ENCODE data around the gene STAT1. TPM values are rescaled to one million over a fixed set of nuclear protein-coding genes. Genes with fewer than 3 reads are reported as not detected.

The STAT1 gene
- total RNA-seq, 2 experiments from 2014 or later, result 293 to 311 TPM

DNA sequence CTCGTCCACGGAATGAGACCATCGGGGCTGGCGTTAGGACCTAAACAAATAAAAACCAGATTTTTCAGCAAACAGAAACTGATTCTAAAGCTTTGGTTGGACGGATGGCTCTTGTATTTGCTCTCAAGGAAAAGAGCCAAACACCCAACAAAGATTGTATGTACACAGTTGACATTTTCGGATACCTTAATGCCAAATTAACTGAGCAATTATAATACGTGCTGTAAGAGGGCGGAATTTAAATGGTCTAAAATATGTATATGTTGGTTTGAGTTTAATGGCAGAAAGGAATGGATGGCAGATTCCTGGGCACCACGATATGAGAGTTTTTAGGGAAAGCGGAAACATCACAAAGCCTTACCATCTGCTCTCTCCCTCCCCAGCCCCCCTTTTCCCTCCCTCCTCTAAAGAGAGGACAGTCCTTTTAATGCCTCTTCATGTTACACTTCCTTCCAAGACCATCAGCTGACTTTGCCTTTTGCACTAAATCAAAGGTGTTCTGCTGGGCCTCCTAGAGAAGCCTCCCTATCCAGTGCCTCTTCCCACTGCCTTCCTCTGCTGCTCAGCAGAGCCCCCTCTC, 33.3 kb downstream of the STAT1 start:
- no peaks in the 10 kb centered on the region for H3K9me3 Mint-ChIP-seq
- peaks cover 93% of the 10 kb centered on the region for H3K36me3 Mint-ChIP-seq (ENCODE audit: low read depth)
- TF ChIP-seq, protein P1, sequence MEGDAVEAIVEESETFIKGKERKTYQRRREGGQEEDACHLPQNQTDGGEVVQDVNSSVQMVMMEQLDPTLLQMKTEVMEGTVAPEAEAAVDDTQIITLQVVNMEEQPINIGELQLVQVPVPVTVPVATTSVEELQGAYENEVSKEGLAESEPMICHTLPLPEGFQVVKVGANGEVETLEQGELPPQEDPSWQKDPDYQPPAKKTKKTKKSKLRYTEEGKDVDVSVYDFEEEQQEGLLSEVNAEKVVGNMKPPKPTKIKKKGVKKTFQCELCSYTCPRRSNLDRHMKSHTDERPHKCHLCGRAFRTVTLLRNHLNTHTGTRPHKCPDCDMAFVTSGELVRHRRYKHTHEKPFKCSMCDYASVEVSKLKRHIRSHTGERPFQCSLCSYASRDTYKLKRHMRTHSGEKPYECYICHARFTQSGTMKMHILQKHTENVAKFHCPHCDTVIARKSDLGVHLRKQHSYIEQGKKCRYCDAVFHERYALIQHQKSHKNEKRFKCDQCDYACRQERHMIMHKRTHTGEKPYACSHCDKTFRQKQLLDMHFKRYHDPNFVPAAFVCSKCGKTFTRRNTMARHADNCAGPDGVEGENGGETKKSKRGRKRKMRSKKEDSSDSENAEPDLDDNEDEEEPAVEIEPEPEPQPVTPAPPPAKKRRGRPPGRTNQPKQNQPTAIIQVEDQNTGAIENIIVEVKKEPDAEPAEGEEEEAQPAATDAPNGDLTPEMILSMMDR (IDR thresholded peaks at IDR 0.05), result no peak
- H3K4me1 Mint-ChIP-seq (ENCODE audit: low read depth), result peaks cover 70% of the 10 kb centered on the region
- H3K4me3 Mint-ChIP-seq, result no peak overlapping the region
- POLR2A ChIA-PET, result interaction anchor here (0.6 to 13.0 kb wide), 7 partner anchors 8 to 40 kb away, joined by 3 to 121 read pairs (median 3); partner anchors contain the start of gene STAT1
- H3K27ac Mint-ChIP-seq, result peak overlapping the region; percentile 87
- intact Hi-C loops (cut with micrococcal nuclease), result no loop called here
- ATAC-seq (no peak), DNase-seq (no peak)
- CTCF ChIA-PET, result no interaction called here
- no peaks in the 10 kb centered on the region for H3K27me3 Mint-ChIP-seq

DNA sequence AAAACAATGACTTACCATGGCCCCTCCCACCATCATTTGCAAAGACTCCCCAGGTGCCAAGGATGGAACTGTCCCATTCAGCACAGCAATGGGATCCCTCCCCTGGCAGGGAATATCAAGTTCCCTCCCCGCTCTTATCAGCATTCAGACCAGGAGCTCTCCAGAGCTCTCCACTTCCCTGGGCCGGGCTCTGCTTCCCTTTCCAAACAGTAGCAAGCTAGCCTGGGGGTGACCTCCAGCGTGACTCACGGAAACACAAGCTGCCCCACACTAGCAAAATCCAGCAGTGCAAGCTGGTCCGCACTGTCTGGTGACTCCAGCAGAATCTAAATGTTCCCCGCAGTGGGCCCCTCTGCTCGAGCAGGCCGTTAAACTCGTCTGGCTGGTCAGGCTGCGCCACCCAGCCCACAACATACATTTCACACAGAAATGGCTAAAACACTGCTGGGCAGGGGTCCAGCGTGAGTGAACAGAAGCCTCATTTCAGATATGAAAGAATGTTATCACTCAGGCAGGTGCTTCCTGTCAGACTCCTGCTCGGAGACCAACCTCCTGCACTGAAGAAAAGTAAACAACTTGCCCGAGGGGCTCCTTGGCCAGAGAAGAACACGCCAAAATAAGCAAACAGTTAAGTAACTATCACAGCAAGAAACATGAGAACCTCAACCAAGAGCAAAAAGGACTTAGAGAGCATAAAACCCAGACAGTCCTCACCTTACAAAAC, 33.9 kb downstream of the STAT1 start:
- peaks cover 65% of the 10 kb centered on the region for H3K4me1 Mint-ChIP-seq (ENCODE audit: low read depth)
- no peaks in the 10 kb centered on the region for H3K27me3 Mint-ChIP-seq
- no peak for DNase-seq
- H3K4me3 Mint-ChIP-seq, result no peak overlapping the region
- TF ChIP-seq, protein P1 (IDR thresholded peaks at IDR 0.05), result no peak
- POLR2A ChIA-PET, result interaction anchor here (0.9 to 13.0 kb wide), 8 partner anchors 12 to 41 kb away, joined by 3 to 121 read pairs (median 4); partner anchors contain the start of gene STAT1
- CTCF ChIA-PET, result no interaction called here
- intact Hi-C loops (cut with micrococcal nuclease), result no loop called here
- H3K9me3 Mint-ChIP-seq, result no peaks in the 10 kb centered on the region
- H3K27ac Mint-ChIP-seq, result peak overlapping the region; percentile 87
- no peak for ATAC-seq
- peaks cover 93% of the 10 kb centered on the region for H3K36me3 Mint-ChIP-seq (ENCODE audit: low read depth)

DNA sequence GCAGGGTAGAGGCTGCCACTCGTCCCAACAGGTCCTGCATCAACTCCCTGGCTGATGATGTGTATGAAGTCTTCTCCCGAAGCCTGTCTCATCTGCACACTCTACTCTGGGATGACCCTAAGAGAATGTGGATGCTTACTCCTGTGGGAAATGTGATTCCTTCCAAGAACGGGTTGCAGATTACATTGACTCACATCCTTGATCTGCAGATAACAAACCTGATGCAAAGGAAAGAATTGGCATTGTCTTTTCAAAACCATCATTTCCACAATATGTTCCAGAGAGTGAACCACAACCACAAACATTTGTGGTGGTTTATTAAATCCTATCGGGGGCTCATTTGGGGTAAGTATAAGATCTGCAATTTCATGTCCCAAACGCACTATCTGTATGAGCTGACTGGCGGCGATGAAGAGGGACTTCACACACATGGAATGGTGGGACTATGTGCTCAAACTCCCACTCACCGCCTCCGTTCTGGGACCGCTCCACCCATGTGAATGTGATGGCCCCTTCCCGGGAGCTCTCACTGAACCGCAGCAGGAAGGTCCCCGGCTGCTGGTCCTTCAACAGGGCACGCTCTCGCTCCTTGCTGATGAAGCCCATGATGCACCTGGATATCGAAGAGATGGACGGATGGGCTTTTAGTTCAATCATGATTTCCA, 35.5 kb downstream of the STAT1 start:
- intact Hi-C loops (cut with micrococcal nuclease), result no loop called here
- POLR2A ChIA-PET, result interaction anchor here (0.9 to 13.0 kb wide), 5 partner anchors 11 to 36 kb away, joined by 3 to 121 read pairs (median 4); no protein-coding TSS in a partner anchor
- H3K27me3 Mint-ChIP-seq, result no peaks in the 10 kb centered on the region

DNA sequence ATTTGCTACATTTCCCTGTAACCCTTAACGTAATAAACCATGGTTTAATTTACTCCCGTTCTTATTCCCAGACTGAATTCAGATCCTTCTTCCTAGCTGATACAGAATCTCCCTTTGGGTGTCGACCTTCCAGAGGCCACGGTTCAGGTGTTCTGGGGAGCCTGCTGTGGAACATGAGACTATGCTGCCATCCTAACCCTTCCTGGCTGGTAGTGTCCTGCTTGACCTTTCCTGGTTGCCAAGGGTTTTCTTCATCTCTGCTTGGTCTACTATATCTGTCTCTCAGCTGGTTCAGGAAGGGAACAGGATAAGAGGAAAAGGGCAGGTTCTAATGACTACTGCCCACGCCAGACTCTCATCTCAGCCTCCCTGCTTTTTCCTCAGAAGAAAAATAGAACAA, 36.5 kb downstream of the STAT1 start:
- CTCF ChIA-PET, result interaction anchor here (1.0 kb wide), 1 partner anchor 30 kb away, joined by 5 read pairs; no protein-coding TSS in a partner anchor
- DNase-seq (no peak), ATAC-seq (no peak)
- TF ChIP-seq, protein P1 (IDR thresholded peaks at IDR 0.05), result no peak
- Mint-ChIP-seq H3K27ac (peak overlapping the region; percentile 69), H3K4me3 (no peak overlapping the region), H3K9me3 (no peaks in the 10 kb centered on the region), H3K27me3 (no peaks in the 10 kb centered on the region), H3K36me3 (ENCODE audit: low read depth) (peaks cover 89% of the 10 kb centered on the region), H3K4me1 (ENCODE audit: low read depth) (peaks cover 52% of the 10 kb centered on the region)
- POLR2A ChIA-PET, result interaction anchor here (0.6 to 13.0 kb wide), 5 partner anchors 10 to 34 kb away, joined by 3 to 121 read pairs (median 4); no protein-coding TSS in a partner anchor
- intact Hi-C loops (cut with micrococcal nuclease), result no loop called here

More for the DNA sequence above, 35.5 kb downstream of the STAT1 start:
- no peak for DNase-seq
- TF ChIP-seq, protein P1 (IDR thresholded peaks at IDR 0.05), result no peak
- ATAC-seq, result no peak
- Mint-ChIP-seq H3K4me1 (ENCODE audit: low read depth) (peaks cover 61% of the 10 kb centered on the region), H3K9me3 (no peaks in the 10 kb centered on the region), H3K27ac (peak overlapping the region; percentile 69), H3K36me3 (ENCODE audit: low read depth) (peaks cover 93% of the 10 kb centered on the region), H3K4me3 (no peak overlapping the region)
- CTCF ChIA-PET, result interaction anchor here (0.9 kb wide), 1 partner anchor 10 kb away, joined by 3 read pairs; no protein-coding TSS in a partner anchor

Data from activated CD8-positive, alpha-beta T cell treated with anti-CD3 and anti-CD28 coated beads for 36 hours (primary cell).